ENCODE measurements around the gene ANKRD17. TPM values are rescaled to one million over a fixed set of nuclear protein-coding genes. Genes with fewer than 3 reads are reported as not detected.

ANKRD17 gene
- total and polyA plus RNA-seq, 2 of the 4 experiments (the other 2 are of a cell fraction): 28.5 to 75.3 TPM

GRCh38 chr4:73034896-73035295 is 223.7 kb downstream of the ANKRD17 start:
- DNase-seq: no peak
- Histone ChIP-seq H3K27ac (ENCODE audit: insufficient read depth, low read length) (no peak overlapping the region), H4K8ac (ENCODE audit: low read depth in 2 of 2, low read length in 2 of 2) (no peak overlapping the region), H3K4me1 (ENCODE audit: control insufficient read depth, insufficient read depth, low read length) (no peaks in the 10 kb centered on the region), H3K79me1 (ENCODE audit: low read depth in 1 of 2, low read length in 2 of 2) (no peaks in the 10 kb centered on the region), H4K20me1 (ENCODE audit: insufficient read depth, low read length) (no peaks in the 10 kb centered on the region), H3K23ac (ENCODE audit: low read depth, low read length) (no peak overlapping the region), H2AK9ac (replicated peaks; ENCODE audit: low read depth, low read length, poor library complexity) (no peak overlapping the region), H3K9me3 (ENCODE audit: control insufficient read depth, insufficient read depth, low read length) (peaks cover 2% of the 10 kb centered on the region), H3K9ac (ENCODE audit: low read depth, low read length) (no peak overlapping the region), H3K18ac (ENCODE audit: low read depth, low read length) (no peak overlapping the region), H2AFZ (replicated peaks; ENCODE audit: low read length, poor library complexity) (no peak overlapping the region), H3K56ac (ENCODE audit: extremely low read depth, insufficient read depth, low read length) (no peak overlapping the region), H3K4me2 (ENCODE audit: low read depth, low read length) (no peak overlapping the region), H3K9me1 (ENCODE audit: insufficient read depth, low read length) (no peaks in the 10 kb centered on the region), H3K14ac (replicated peaks; ENCODE audit: low read depth, low read length) (no peak overlapping the region), H2BK120ac (ENCODE audit: low read depth, low read length) (no peak overlapping the region), H3K36me3 (ENCODE audit: control insufficient read depth, insufficient read depth, low read length) (no peaks in the 10 kb centered on the region), H2AK5ac (ENCODE audit: low read depth, low read length) (no peak overlapping the region), H3K4ac (ENCODE audit: low read depth, low read length) (no peak overlapping the region), H3K4me3 (ENCODE audit: insufficient read depth, low read depth, low read length) (no peak overlapping the region), H3K27me3 (ENCODE audit: control insufficient read depth, insufficient read depth, low read length) (no peaks in the 10 kb centered on the region; the same call in 1 of the 2 replicates), H2BK15ac (ENCODE audit: low read depth, low read length) (no peak overlapping the region), H2BK20ac (ENCODE audit: low read depth, low read length) (no peak overlapping the region), H2BK5ac (ENCODE audit: low read depth, low read length, poor library complexity, severe bottlenecking) (no peak overlapping the region), H4K5ac (ENCODE audit: low read depth, low read length) (no peak overlapping the region), H4K91ac (ENCODE audit: insufficient read depth, low read depth, low read length) (no peak overlapping the region)
- TF ChIP-seq RFX5 (IDR thresholded peaks at IDR 0.05; ENCODE audit: low read depth, low read length) (no peak), CTCF (conservative IDR thresholded peaks at IDR 0.05; ENCODE audit: low read depth, low read length) (no peak), POLR2A (IDR thresholded peaks at IDR 0.05; ENCODE audit: low read depth, low read length) (no peak), FOS (IDR thresholded peaks at IDR 0.05; ENCODE audit: low read depth, low read length) (no peak)
- no peak for ATAC-seq (ENCODE audit: low read depth)
- POLR2A ChIA-PET (ENCODE audit: unreplicated experiment): no interaction called here
- dilution Hi-C loops (cut with HindIII; ENCODE audit: low sequenced_read_pairs, unreplicated experiment) (no loop called here), in situ Hi-C loops (cut with MboI; ENCODE audit: low sequenced_read_pairs) (loop anchor here (25.0 kb wide), 1 partner anchor 723 kb away; no protein-coding TSS in a partner anchor), intact Hi-C loops (cut with micrococcal nuclease) (no loop called here)
- no TSS peak for BruUV-seq (replicated peaks)
- no CpG with 5 or more reads among the region's 2 CpGs for WGBS, 2 experiments (ENCODE audit: extremely low coverage in 2 of 2, insufficient read length in 1 of 2)
- CTCF ChIA-PET: no interaction called here

Data from IMR-90 (cell line).